GM19468 (cell line): ENCODE results near the gene DOK3.
A peak's percentile ranks its signal among the peaks of the same experiment; 100 is the strongest.

ENCODE experiments used
- ATAC-seq: cut with Tn5 transposase; IDR thresholded peaks from one replicate; pipeline ENCODE4 v1.9.1; 2021; ENCODE audit warnings: mild to moderate bottlenecking, moderate library complexity, moderate number of reproducible peaks; ENCODE audit not compliant: unreplicated experiment; ENCODE audit errors: extremely low read depth

The DOK3 gene

GRCh38 chr5:177509381-177509951 is at the start of gene DOK3:
TSS of gene DOK3 (minus strand) at chr5:177509826. CDS start at chr5:177509540, 286 bp downstream.
- no peak for ATAC-seq

GRCh38 chr5:177557796-177558195 is 48.2 kb upstream of the DOK3 start:
- no peak for ATAC-seq

- ATAC-seq = no peak
These were observed 47.5 kb upstream of the DOK3 start for GRCh38 chr5:177557041-177557647.

- no peak for ATAC-seq
These were observed 46.0 kb upstream of the DOK3 start for GRCh38 chr5:177555665-177556064.

GRCh38 chr5:177555228-177555627 is 45.6 kb upstream of the DOK3 start:
- no peak for ATAC-seq

- ATAC-seq = peak; percentile 30
These were observed 45.0 kb upstream of the DOK3 start, which contains the start of gene FAM193B for GRCh38 chr5:177554474-177555111. TSS of gene FAM193B (minus strand) at chr5:177554563. CDS start at chr5:177554458, 105 bp downstream.

- no peak for ATAC-seq
These were observed 44.2 kb upstream of the DOK3 start for GRCh38 chr5:177553671-177554429.

GRCh38 chr5:177552839-177553455 is 43.3 kb upstream of the DOK3 start:
- ATAC-seq = no peak

GRCh38 chr5:177550122-177550521 is 40.5 kb upstream of the DOK3 start:
- ATAC-seq = no peak

GRCh38 chr5:177548495-177548894 is 38.9 kb upstream of the DOK3 start:
- ATAC-seq = no peak

GRCh38 chr5:177547736-177548135 is 38.1 kb upstream of the DOK3 start:
- ATAC-seq = no peak

- no peak for ATAC-seq
These were observed 36.7 kb upstream of the DOK3 start for GRCh38 chr5:177546258-177546741.

- no peak for ATAC-seq
These were observed 36.0 kb upstream of the DOK3 start for GRCh38 chr5:177545487-177546257.

- no peak for ATAC-seq
These were observed 33.3 kb upstream of the DOK3 start for GRCh38 chr5:177542816-177543465.

- ATAC-seq = no peak
These were observed 30.8 kb upstream of the DOK3 start for GRCh38 chr5:177540438-177540837.

GRCh38 chr5:177539411-177539810 is 29.8 kb upstream of the DOK3 start:
- ATAC-seq = no peak

- ATAC-seq = no peak
These were observed 29.2 kb upstream of the DOK3 start for GRCh38 chr5:177538876-177539275.

GRCh38 chr5:177537389-177538361 is 28.0 kb upstream of the DOK3 start:
- ATAC-seq = no peak
